SU-DHL-6 (cell line): ENCODE data around the gene AEBP1.

Experiments used
- EZH2phosphoT487 ChIP-seq: fragments of 200-600 bp; sonication (generic), shearing (Covaris generic); conservative IDR thresholded peaks from 2 replicates; pipeline ENCODE4 v1.6.1; 2018; ENCODE audit warnings: mild to moderate bottlenecking, antibody characterized with exemption, low read length, moderate library complexity, mixed read lengths
- TF ChIP-seq, protein P1 (sequence below): fragments of 200-600 bp; sonication (generic); IDR thresholded peaks from one replicate; pipeline ENCODE4 v1.5.1; 2017; ENCODE audit warnings: antibody characterized with exemption, mild to moderate bottlenecking, low read length, moderate library complexity; ENCODE audit not compliant: insufficient read depth, poor library complexity, severe bottlenecking

DNA sequence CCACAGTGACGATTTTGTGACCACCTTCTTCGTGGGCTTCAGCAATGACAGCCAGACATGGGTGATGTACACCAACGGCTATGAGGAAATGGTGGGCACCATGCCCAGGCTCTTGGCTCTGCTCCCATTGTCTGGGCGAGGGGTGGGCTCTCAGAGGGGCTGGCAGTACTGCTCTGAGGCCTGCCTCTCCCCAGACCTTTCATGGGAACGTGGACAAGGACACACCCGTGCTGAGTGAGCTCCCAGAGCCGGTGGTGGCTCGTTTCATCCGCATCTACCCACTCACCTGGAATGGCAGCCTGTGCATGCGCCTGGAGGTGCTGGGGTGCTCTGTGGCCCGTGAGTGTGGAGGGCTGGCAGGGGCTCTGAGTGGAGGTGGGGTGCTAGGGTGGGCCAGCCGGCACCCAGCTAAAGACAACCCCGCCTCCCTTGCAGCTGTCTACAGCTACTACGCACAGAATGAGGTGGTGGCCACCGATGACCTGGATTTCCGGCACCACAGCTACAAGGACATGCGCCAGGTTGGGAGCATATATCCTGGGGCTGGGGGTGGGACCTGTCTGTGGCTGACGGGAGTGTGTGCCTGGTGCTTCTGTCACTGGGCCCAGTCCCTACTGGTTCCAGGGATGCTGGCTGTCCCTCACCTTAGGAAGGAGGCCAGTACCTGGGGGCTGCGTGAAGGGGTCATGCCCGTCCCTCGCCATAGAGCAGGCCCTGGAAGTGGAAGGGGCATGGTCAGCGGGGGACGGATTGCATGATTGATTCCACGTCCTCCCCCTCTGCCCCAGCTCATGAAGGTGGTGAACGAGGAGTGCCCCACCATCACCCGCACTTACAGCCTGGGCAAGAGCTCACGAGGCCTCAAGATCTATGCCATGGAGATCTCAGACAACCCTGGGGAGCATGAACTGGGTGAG lies 6.8 kb downstream of the AEBP1 start:
- TF ChIP-seq, protein P1, sequence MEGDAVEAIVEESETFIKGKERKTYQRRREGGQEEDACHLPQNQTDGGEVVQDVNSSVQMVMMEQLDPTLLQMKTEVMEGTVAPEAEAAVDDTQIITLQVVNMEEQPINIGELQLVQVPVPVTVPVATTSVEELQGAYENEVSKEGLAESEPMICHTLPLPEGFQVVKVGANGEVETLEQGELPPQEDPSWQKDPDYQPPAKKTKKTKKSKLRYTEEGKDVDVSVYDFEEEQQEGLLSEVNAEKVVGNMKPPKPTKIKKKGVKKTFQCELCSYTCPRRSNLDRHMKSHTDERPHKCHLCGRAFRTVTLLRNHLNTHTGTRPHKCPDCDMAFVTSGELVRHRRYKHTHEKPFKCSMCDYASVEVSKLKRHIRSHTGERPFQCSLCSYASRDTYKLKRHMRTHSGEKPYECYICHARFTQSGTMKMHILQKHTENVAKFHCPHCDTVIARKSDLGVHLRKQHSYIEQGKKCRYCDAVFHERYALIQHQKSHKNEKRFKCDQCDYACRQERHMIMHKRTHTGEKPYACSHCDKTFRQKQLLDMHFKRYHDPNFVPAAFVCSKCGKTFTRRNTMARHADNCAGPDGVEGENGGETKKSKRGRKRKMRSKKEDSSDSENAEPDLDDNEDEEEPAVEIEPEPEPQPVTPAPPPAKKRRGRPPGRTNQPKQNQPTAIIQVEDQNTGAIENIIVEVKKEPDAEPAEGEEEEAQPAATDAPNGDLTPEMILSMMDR, result no peak
- no peak for TF ChIP-seq EZH2phosphoT487
